Stimulated activated CD4-positive, alpha-beta T cell treated with anti-CD3 and anti-CD28 coated beads, Interleukin-4, amount 100 ng/mL, for 4 hours (primary cell): ENCODE data around the gene IL6ST.

Experiments used
- DNase-seq, 2 experiments: peaks; one replicate each; pipeline ENCODE4 v3.0.0-alpha.2; 2020

Gene IL6ST

DNA sequence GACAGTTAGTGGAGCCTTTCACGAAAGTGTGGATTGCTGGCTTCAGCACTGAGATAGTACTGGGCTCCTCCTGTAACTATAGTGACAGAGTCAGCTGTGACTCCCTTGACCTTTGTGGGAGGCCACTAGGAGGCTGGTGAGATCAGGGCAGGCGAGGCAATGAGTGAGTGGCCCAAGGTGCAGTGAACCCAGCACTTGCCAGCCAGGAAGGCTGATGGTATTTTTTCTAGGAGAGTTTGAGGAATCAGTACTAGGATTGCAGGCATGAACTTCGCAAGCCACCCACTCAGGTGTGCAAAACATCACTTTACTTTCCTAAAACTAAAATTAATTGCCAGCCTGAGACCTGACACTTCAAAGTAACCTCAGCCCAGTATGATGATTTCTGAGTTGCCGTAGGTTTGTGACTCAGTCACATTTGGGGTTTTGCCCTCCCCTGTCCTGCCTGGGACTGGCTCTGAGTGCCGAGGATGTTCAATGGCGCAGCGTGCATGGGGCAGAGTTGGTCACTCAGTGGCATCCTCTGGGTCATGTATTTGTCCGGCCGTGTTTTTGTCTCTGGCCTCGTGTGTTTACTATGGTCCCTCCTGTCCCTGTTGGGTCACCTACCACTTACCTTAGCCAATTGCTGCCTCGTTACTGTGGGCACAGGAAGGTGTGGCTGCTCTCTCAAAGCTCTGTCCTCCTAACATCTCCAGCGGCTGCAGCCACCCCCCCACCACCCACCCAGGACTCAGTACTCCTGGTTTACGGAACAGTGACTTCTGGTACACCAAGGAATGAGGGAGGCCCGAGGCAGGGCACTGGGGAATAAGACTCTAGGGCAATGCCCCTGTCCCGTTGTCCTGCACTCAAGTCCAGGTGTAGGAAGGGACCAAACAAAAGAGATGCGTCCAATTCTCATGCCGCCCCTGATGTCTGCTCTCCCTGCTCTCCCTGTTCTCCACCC is 76.4 kb downstream of the IL6ST start:
- no peak for DNase-seq

DNA sequence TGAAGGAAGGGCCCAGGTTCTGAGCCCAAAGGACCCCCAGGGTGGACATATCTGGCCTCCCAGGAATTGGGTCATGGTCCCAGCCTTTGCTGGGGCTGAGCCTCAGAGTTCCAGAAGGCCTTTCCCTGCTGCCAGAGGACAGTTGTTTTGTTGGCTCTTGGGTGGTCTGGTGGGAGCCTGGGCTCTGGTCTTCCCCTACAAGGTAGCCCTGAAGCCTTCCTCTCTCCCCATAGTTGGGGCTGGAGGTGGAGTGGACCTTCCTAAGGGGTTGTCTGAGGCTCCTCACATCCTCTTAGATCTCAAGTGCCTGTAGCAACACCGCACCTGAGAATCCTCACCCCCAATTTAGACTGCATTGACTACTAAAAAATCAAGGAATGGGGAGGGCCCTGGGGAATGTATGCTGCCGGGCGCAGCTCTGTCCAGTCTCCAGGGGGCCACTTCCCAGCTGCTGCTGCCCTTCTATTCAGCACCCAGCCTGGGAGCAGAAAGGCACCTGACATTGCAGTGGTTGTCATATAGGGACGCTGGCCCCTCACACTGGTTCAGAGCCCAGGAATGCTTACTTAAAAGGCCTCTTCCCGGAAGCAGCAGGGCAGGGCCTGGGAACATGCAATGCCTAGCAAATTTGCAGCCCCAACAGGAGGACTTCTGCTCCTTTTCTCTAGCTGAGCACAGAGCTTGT is 77.2 kb downstream of the IL6ST start:
- no peak for DNase-seq

DNA sequence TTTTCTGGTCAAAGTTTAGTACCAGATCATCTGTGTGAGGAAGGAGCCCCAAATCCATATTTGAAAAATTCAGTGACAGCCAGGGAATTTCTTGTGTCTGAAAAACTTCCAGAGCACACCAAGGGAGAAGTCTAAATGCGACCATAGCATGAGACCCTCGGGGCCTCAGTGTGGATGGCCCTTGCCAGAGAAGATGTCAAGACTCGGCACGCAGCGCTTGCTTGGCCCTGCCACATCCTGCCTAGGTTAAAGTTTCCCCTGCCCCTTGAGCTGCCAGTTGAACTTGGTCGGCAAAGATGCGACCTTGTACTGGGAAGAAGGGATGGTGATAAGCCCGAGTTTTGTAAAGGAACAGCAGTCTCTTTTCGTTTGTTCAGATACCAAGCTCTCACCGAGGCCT is 77.8 kb downstream of the IL6ST start:
- no peak for DNase-seq

GRCh38 chr5:55915783-55916182 is 79.0 kb downstream of the IL6ST start:
- DNase-seq = no peak

GRCh38 chr5:55914971-55915370 is 79.8 kb downstream of the IL6ST start:
- DNase-seq = no peak

DNA sequence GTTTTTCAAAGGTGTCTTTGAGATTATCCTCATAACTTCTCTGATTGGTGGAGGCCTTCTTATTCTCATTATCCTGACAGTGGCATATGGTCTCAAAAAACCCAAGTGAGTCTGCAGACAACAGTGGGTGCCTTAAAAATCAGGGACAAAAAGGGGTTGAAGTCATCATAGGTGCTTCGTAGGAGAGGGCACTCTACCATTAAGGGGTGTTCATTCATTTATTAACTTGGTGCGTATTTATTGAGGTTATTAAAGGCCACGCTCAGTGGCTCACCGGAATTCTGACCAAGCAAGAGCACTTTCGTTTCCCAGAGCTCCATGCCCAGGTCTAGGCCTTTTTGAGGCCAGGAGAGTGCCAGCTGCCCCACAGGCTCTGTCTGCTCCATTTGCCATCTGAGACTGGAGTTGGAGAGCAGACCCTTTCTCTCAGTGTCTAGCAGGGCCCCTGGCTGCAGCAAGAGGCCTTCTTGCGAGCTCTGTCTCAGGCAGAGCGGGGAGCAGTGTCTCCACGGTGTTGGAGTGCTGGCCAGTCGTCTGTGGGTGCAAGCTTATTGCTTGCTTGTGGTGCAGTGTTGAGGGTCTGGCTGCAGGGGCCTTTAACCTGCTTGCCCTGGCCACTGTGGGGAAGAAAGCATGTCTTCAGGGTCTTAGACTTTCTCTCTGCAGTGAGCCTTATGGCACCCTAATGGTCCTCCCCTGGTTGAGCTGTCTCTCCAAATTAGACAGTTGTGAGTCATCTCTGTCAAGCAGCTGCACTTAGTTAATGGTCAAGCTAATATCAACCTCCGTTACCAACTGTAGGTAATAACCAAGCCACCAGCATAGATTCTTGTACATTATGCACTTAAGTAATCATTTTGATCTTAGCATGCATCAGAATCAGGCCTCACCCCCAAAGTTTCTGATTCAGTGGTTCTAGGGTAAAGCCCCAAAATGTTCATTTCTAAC is 81.0 kb downstream of the IL6ST start:
- no peak for DNase-seq

DNA sequence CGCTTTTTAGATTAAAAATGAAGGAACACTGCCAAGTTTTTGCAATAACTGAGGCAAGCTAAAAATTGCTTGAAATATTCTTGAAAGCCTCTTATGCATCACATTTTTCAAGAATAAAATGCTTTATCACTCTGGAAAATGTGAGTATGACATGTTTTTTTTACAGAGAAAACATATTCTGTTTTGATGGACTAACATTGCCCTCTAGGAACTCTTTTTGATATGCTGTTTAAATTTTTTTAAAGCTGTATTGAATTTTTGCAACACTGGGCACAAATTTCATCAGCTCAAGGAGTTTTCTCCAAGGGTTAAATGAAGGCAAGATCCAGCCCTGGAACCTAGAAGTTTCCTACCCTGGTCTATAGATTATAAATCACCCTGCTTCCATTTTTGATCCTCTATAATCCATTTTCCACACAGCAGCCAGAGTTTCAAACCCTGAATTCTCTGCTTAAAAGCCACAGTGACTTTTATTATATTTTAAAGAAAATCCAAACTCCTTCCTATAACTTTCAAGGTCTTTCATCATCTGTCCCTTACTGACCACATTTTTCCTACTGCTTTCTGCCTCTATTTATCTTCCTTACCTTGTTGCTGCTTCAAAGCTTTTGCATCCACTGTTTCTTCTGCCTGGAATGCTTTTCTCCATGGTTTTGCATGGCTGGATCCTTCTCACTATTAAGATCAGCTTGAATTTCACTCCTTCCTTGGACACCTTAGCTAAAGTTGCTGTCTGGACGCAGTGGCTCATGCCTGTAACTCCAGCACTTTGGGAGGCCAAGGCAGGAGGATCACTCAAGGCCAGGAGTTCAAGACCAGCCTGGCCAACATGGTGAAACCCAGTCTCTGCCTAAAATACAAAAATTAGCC is 82.7 kb downstream of the IL6ST start:
- DNase-seq = no peak

GRCh38 chr5:55908804-55909203 is 86.0 kb downstream of the IL6ST start:
- DNase-seq = no peak

GRCh38 chr5:55907927-55908326 is 86.8 kb downstream of the IL6ST start:
- DNase-seq = no peak

DNA sequence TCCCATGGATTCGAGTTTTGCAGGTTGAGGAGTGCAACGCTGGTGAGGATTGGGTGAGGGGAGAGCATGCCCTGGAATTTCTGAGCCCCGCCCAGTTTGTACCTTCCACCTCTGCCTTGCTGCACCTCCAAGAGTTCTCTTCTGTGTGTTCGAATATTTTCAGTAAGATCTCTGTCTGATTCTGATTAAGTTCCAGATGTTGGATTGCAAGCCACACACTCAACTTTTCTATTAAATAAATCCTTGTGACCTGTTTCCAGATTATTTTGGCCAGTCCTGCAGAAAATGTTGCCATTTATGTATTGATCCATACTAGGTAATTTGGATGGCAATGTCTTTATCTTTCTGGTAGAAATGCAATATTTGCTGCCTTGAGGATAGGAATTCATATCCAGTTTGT is 89.5 kb downstream of the IL6ST start:
- no peak for DNase-seq

DNA sequence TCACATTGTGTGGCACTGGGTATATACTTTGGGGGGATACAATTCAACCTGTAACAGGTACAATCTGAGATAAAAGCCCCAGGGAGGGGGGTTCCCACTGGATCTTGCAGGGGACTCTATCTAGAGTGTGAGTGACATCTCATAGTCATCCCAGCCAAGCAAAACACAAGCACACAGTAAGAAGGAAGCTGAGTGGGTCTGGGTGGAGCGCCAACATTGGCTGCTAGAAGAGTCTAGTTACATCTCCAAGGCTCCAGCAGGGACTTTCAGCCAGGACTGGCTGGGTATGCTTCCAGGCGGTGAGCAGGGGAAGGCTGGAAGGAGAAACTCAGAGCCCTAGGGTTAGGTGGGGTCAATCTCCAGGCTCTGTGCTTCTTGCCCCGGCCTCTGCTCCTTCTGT is 90.6 kb downstream of the IL6ST start:
- DNase-seq = no peak

DNA sequence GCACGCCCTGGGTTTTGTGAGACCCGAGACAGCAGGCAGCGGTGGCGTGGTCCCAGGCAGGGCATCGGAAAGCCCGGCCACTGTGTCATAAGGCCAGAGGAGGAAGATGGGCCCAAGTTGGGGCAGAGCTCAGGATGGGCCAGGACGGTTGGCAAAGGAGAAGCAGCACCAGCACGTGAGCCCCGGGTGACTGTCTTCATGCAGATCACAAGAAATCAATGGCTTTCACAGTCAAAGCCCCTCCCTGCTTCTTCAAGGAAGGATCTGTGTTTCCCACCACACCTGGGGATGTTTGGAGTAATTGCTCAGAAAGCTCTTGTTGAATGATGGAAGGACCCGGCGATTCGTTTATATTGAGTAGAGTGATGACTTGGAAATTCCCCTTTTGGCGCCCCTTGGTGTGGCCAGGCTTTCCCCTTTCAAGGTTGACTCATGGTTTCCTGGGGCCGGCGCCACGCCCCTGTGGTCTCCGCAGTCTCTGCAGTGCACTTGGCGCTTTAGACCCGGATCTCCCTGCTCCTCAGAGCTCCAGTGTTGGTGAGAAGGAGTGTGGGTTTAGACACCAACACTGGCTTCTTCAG is 91.6 kb downstream of the IL6ST start:
- peak; percentile 46 to 55 for DNase-seq

DNA sequence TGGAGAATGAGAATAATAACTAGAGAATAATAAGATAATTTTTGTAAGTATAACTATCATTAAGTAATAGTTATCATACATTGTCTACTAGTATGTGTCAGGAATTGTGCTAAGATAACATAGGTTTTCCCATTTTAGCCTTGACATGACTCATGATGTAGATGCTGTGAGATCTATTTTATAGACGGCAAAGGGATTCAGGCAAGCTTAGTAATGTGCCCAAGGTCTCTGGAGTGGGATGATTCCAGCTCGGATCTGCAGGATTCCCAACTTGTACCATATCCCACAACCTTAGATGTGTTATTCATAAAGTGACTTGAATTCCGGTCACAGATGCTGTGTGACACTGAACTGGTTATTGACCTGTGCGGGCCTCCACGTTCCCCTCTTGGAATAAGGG is 92.1 kb downstream of the IL6ST start:
- no peak for DNase-seq

DNA sequence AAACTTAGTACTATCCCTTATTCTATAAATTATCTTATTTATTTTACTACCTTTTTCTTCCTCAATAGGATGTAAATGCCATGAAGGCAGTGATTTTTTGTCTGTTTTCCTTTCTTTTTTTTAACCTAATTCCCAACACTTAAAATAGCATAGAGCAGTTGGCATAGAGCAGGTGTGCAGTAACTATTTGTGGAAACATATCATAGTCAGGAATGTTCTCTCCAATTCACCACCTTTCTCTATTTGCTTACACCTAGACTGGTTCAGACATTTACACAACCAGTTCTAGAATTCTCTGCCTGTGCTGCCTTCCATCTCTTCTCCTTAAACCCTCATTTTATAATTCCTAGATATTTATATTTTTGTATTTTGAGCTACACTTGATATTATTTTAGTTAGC is 94.0 kb downstream of the IL6ST start:
- DNase-seq = no peak

DNA sequence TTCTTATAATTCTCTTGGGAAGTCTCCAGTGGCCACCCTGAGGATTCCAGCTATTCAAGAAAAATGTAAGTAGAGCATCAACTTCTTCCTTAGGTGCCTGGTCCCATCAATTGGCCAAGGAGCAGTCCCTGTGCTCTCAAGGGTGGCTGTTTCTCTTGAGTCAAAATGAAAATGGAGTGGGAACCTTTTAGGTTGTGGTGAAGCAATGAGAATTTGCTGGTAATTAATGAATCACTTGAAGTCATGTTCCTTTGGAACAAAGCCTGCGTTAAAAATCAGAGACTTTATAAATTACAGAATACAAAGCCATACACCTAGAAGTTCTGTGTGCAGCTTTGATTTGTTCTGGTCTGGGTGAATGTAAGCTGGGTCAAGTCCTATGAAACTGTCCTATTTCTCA is 94.7 kb downstream of the IL6ST start:
- DNase-seq = no peak

DNA sequence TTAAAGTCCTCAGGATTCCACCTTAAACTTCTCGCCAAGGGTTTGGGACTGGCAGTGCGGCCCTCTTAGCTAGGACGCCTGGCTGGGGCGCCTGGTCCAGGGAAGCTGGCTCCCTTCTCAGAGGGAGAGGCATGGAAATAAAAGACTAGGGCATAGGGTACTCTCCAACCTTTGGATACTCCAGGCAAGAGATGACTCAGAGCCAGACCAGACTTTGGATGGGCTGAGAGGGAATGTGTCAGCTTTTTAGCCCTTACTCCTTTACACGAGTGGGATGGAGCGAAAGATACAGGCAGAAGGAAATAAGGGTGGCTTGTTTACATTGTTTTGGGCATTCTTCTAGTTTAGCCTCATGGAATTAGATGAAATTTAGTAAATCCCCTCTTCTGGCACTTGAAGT is 95.4 kb downstream of the IL6ST start:
- no peak for DNase-seq

- DNase-seq = no peak
Observed at GRCh38 chr5:55897905-55898304, 96.9 kb downstream of the IL6ST start.

GRCh38 chr5:55897206-55897894 is 97.4 kb downstream of the IL6ST start:
- no peak for DNase-seq

GRCh38 chr5:55896663-55897062 is 98.1 kb downstream of the IL6ST start:
- DNase-seq = no peak

DNA sequence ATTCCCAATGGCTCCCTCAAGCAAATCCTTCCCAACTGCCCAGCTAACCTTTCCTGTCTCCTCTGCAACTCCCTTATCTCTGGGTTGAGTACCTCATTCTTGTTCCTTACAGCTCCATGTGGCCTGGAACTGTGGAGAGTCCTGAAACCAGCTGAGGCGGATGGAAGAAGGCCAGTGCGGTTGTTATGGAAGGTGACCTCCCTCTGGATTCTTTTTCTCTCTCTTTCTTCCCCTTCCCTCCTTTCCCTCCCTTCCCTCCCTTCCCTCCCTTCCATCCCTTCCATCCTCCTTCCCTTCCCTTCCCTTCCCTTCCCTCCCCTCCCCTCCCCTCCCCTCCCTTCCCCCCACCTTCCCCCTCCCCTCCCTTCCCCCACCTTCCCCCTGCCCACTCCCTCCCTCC is 98.5 kb downstream of the IL6ST start:
- DNase-seq = no peak

- no peak for DNase-seq
Observed at GRCh38 chr5:55895346-55895745, 99.4 kb downstream of the IL6ST start.
